Measurements from ENCODE around the gene CNN2.
A peak's percentile ranks its signal among the peaks of the same experiment; 100 is the strongest.

The CNN2 gene

DNA sequence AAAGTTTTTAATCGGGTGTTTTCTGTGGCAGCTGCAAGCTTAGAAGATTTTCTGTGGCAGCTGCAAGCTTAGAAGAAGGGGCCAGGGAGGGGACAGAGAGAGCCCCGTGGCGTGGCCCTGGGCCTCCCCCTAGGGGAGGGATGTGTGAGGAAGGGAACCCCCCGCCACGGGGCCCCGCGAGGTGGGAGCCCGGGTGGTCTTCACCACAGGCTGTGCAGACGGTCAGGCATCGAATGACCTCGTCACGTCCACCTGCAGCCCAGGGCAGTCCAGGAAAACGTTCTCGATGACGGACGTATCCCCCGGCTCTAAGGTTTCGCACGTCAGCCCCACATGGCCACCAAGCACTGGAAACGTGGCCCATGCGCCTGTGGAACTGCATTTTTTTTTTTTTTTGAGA lies 60.2 kb downstream of the CNN2 start:
- TF ChIP-seq POLR2AphosphoS5 (IDR thresholded peaks at IDR 0.05; ENCODE audit: low read depth, low read length) (no peak), POLR2A (IDR thresholded peaks at IDR 0.05; ENCODE audit: low read depth, low read length) (no peak), TAF1 (IDR thresholded peaks at IDR 0.05; ENCODE audit: borderline replicate concordance, low read depth, low read length) (no peak)
- no peak for FAIRE-seq
- DNase-seq (ENCODE audit: insufficient read length): no peak

- DNase-seq (ENCODE audit: insufficient read length): no peak
- FAIRE-seq: peak; percentile 86
- peak; percentile 81 for TF ChIP-seq POLR2AphosphoS5 (IDR thresholded peaks at IDR 0.05; ENCODE audit: low read depth, low read length)
- no peak for TF ChIP-seq TAF1 (IDR thresholded peaks at IDR 0.05; ENCODE audit: borderline replicate concordance, low read depth, low read length)
- peak; percentile 72 for TF ChIP-seq POLR2A (IDR thresholded peaks at IDR 0.05; ENCODE audit: low read depth, low read length)
Observed at GRCh38 chr19:1087813-1088415, 61.5 kb downstream of the CNN2 start.

- no peak for FAIRE-seq
- DNase-seq (ENCODE audit: insufficient read length): no peak
- no peak for TF ChIP-seq TAF1 (IDR thresholded peaks at IDR 0.05; ENCODE audit: borderline replicate concordance, low read depth, low read length)
- peak; percentile 52 for TF ChIP-seq POLR2AphosphoS5 (IDR thresholded peaks at IDR 0.05; ENCODE audit: low read depth, low read length)
Observed at GRCh38 chr19:1088416-1089010, 62.1 kb downstream of the CNN2 start.

Measured in GM12892 (cell line).